Panc1 (cell line): Measurements from ENCODE around the gene MAPK1IP1L.

Experiments
- CTCF ChIP-seq: fragments of 450-650 bp; IDR thresholded peaks from 2 replicates; pipeline ENCODE4 v1.5.1; 2017; ENCODE audit warnings: mild to moderate bottlenecking
- POLR2AphosphoS5 ChIP-seq: IDR thresholded peaks from 2 replicates; pipeline ENCODE4 v1.6.1; 2012; ENCODE audit warnings: mild to moderate bottlenecking, low read depth, low read length, moderate library complexity
- REST ChIP-seq, 2 experiments: IDR thresholded peaks; 2 replicates each; pipeline ENCODE4 v1.6.1; 2011 to 2012; ENCODE audit warnings: low read depth in 2 of 2, control low read depth in 1 of 2, low read length in 1 of 2, mild to moderate bottlenecking in 1 of 2, moderate library complexity in 1 of 2; ENCODE audit not compliant: insufficient read depth in 1 of 2
- SIN3A ChIP-seq: IDR thresholded peaks from 2 replicates; pipeline ENCODE4 v1.6.1; 2012; ENCODE audit warnings: low read depth, mild to moderate bottlenecking, low read length, moderate library complexity, borderline replicate concordance; ENCODE audit not compliant: insufficient read depth
- TCF7L2 ChIP-seq: IDR thresholded peaks from 2 replicates; pipeline ENCODE4 v1.6.1; 2011; ENCODE audit warnings: mild to moderate bottlenecking, low read depth, low read length, inconsistent platforms

GRCh38 chr14:55115460-55115859 lies 64.0 kb downstream of the MAPK1IP1L start:
- TF ChIP-seq CTCF (no peak), POLR2AphosphoS5 (no peak), REST (IDR thresholded peaks at IDR 0.05; ENCODE audit: insufficient read depth in 1 of 2, low read depth in 2 of 2, low read length in 1 of 2) (no peak), TCF7L2 (no peak), SIN3A (no peak)
